Ishikawa (cell line): ENCODE measurements around the gene MCAT.

Source experiments
- CEBPB ChIP-seq: IDR thresholded peaks from 2 replicates; pipeline ENCODE4 v1.6.1; 2012
- CREB1 ChIP-seq: IDR thresholded peaks from 2 replicates; pipeline ENCODE4 v1.6.1; 2012; ENCODE audit warnings: low read depth
- EP300 ChIP-seq: IDR thresholded peaks from 2 replicates; pipeline ENCODE4 v1.6.1; 2012; ENCODE audit warnings: borderline replicate concordance
- NFIC ChIP-seq: IDR thresholded peaks from 2 replicates; pipeline ENCODE4 v1.6.1; 2012
- REST ChIP-seq: IDR thresholded peaks from 2 replicates; pipeline ENCODE4 v1.6.1; 2012; ENCODE audit warnings: low read depth, mild to moderate bottlenecking
- USF1 ChIP-seq: IDR thresholded peaks from 2 replicates; pipeline ENCODE4 v1.6.1; 2012

GRCh38 chr22:43099095-43099494 is 44.1 kb downstream of the MCAT start:
- TF ChIP-seq USF1 (no peak), REST (no peak), EP300 (no peak), NFIC (no peak), CEBPB (no peak), CREB1 (no peak)
